ENCODE results near the gene SASH1.

DNA sequence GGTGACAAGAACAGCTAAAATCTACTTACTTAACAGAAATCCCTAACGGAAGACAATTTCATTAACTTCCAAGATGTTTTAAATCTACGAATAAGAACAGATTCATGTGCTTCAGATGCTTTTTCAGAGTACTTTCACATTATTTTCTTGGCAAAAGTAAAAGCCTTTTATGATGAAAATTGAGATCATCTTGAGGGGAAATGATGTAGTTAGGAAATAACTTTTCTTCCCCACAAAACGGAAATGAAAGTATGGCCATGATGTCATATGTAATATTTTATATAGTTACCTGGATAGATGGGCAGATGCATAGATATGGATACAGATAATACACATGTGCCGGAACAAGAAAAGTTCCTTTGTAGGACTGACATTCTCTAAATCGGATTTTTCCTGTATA lies 32.8 kb downstream of the SASH1 start:
- TF ChIP-seq, protein P1, sequence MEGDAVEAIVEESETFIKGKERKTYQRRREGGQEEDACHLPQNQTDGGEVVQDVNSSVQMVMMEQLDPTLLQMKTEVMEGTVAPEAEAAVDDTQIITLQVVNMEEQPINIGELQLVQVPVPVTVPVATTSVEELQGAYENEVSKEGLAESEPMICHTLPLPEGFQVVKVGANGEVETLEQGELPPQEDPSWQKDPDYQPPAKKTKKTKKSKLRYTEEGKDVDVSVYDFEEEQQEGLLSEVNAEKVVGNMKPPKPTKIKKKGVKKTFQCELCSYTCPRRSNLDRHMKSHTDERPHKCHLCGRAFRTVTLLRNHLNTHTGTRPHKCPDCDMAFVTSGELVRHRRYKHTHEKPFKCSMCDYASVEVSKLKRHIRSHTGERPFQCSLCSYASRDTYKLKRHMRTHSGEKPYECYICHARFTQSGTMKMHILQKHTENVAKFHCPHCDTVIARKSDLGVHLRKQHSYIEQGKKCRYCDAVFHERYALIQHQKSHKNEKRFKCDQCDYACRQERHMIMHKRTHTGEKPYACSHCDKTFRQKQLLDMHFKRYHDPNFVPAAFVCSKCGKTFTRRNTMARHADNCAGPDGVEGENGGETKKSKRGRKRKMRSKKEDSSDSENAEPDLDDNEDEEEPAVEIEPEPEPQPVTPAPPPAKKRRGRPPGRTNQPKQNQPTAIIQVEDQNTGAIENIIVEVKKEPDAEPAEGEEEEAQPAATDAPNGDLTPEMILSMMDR (IDR thresholded peaks at IDR 0.05): no peak
- no peak for TF ChIP-seq POLR2A (IDR thresholded peaks at IDR 0.05)

Measured in heart left ventricle (tissue), 13 donors.